KOPT-K1 (cell line): ENCODE measurements around the gene LRP1B.

Experiments used
- H3K27ac ChIP-seq: fragments of 200-600 bp; sonication (generic); 2 replicates; pipeline ENCODE4 v1.5.1; 2016; ENCODE audit warnings: antibody characterized with exemption, mild to moderate bottlenecking, low read depth, low read length; ENCODE audit not compliant: poor library complexity, severe bottlenecking
- H3K36me3 ChIP-seq: fragments of 200-600 bp; sonication (generic); 2 replicates; pipeline ENCODE4 v1.5.1; 2017; ENCODE audit warnings: antibody characterized with exemption, mild to moderate bottlenecking, low read length, moderate library complexity; ENCODE audit not compliant: insufficient read depth
- H3K9me3 ChIP-seq: fragments of 200-600 bp; sonication (generic); 2 replicates; pipeline ENCODE4 v1.5.1; 2017; ENCODE audit warnings: antibody characterized with exemption, low read length, mild to moderate bottlenecking; ENCODE audit not compliant: insufficient read depth, poor library complexity, severe bottlenecking

LRP1B gene

DNA sequence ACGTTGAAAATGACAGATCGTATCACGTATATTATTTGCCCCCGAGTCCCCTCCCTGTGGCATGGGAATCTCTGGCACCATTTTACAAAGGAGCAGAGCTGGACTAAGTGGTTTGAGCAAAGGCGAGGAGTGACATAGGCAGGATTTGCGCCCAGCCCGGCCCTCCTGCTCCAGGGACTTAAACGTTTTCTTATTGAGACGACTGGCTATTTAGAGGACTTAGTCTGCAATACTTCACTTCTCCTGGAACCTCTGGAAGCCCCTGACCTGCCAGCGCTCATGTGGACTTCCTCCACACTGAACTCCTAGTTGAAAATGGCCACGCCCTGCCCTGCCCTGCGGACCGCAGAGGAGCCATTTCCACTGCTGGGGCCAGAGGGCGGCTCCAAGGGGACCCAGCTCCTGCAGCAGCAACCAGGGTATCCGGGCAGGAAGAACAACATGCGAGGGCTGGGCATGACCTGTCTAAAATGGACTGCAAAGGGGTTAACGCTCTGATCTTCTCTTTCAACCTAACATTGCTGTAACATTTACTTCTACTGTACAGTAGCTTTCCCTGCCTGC, 690.7 kb downstream of the LRP1B start:
- H3K27ac ChIP-seq, result no peak overlapping the region
- no peaks in the 10 kb centered on the region for H3K9me3 ChIP-seq

DNA sequence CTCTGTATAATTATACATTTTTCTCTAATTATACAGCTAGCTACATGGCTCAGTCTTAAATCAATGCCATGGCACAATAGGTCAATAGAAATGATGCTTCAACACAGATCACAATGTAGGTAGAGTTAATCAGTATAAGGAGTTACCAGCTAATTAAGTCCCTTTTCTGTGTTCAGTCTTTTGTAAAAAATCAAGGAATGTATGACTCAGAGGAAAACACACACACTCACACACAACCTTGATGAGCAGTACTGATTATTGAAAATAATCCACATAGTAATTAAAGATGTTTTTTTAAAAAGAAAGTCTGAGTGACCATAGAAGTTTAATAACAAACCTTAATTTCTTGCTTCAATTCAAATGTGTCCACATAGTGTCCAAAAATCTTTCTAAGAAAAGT, 691.3 kb downstream of the LRP1B start:
- Histone ChIP-seq H3K36me3 (no peaks in the 10 kb centered on the region), H3K9me3 (no peaks in the 10 kb centered on the region), H3K27ac (no peak overlapping the region)

More for the DNA sequence above, 690.7 kb downstream of the LRP1B start:
- H3K36me3 ChIP-seq, result no peaks in the 10 kb centered on the region

DNA sequence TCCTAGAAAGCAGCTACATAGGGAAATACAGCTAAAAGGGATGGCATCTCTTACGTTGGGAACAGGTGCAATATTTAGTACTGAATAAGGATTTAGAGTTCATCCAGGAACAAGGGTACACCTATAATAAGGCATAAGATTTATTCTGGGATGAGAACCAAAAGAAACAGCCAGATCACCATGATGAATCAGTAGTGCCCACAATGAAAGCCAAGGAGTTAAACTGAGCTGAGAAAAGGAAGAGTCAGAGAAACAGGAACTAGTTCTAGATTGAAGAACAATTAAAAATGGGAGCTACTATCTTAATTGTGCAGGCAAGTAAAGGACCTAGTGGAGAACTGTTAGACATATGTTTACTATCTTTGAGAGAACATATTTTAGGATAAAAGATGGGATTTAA, 692.3 kb downstream of the LRP1B start:
- no peak overlapping the region for H3K27ac ChIP-seq
- H3K9me3 ChIP-seq, result no peaks in the 10 kb centered on the region
- no peaks in the 10 kb centered on the region for H3K36me3 ChIP-seq

DNA sequence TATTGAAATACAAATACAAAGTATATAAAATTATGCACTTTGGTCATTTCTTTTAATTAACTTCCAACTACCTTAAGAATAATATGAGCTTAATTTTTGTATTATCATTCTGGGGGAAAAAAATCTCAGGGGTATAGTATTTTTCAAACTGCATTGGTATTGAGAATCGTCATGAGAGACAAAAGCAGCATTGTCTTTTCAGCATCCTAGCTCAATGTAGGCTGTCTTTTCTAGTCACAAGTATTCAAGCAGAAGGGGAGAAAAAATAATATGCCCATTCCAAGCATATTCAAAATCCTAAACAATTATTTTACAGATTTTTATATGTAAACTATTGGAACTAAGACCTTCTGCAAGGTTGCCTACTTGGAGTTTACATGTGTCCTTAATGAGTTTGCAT, 693.3 kb downstream of the LRP1B start:
- Histone ChIP-seq H3K36me3 (no peaks in the 10 kb centered on the region), H3K27ac (no peak overlapping the region), H3K9me3 (no peaks in the 10 kb centered on the region)

DNA sequence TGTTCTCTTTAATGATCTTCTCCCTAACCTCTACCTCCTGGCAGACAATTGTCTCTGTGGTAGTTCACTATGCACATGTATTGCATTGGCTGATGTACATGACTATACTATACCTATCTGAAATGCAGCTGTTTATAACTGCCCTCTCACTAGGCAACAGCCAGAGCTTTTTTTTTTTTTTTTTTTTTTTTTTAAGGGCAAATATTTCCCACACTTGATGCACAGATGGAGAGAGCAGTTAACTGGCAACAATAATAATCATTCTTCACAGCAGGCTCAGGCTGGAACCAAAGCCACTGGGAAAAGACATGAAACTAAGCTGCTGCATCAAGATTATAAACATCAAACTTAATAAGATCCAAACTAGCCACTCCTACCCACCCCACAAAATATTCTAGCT, 707.7 kb downstream of the LRP1B start:
- no peaks in the 10 kb centered on the region for H3K36me3 ChIP-seq
- no peak overlapping the region for H3K27ac ChIP-seq
- no peaks in the 10 kb centered on the region for H3K9me3 ChIP-seq

DNA sequence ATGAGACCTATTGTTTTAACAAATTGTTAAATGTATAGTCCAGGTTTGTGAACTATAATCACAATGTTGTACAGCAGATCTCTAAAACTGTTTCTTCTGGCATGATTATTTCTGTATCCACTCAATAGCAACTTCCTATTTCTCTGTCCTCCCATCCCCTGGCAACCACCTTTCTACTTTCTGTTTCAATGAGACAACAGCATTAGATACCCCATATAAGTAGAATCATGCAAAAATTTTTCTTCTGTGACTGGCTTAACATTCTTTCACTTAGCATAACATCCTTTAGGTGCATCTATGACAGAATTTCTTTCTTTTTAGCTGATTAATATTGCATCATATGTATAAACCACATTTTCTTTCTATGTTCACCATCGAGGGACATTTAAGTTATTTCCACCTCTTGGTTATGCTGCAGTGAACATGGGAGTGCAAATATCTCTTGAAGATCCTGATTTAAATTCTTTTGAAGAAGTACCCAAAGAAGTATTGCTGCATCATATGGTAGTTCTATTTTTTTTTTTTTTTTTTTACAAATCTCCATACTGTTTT, 713.5 kb downstream of the LRP1B start:
- H3K9me3 ChIP-seq, result no peaks in the 10 kb centered on the region

DNA sequence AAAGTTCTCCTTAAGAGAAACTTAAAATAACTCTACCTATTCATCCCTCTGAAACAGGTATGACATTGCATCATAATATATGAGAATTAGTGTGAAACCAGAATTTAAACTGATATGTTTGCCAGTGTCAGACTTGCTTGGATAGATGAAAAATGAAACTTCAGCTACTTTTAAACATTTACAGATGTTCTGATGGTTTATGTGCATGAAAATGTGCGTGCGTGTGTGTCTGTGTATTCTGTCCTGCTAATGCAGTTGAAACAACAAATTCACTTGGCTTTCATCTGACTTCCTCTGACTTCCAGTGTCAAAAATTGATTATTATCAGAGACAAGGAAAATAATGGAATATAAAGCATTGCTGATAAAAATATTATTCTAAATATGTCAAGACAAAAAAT, 719.4 kb downstream of the LRP1B start:
- Histone ChIP-seq H3K36me3 (no peaks in the 10 kb centered on the region), H3K27ac (no peak overlapping the region), H3K9me3 (no peaks in the 10 kb centered on the region)

More for the DNA sequence above, 713.5 kb downstream of the LRP1B start:
- no peaks in the 10 kb centered on the region for H3K36me3 ChIP-seq
- H3K27ac ChIP-seq, result no peak overlapping the region

DNA sequence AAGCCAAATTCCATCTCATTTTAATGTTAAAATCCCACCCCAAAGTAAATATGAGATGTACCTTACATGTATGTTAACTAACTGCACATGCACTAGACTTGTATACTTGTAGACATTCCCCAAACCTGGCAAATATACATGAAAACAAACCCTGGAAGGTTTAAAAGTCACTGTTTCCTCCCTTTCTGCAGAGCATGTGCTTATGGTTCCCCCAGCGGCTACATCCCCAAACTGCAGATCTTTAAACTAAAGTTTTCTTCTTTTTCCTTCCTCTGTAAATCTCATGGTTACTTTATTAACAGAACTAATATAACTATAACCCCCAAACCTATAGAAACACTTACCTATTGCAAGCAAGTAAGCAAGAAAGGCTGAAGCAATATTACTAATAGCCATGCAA, 731.5 kb downstream of the LRP1B start:
- Histone ChIP-seq H3K27ac (no peak overlapping the region), H3K36me3 (no peaks in the 10 kb centered on the region), H3K9me3 (no peaks in the 10 kb centered on the region)

DNA sequence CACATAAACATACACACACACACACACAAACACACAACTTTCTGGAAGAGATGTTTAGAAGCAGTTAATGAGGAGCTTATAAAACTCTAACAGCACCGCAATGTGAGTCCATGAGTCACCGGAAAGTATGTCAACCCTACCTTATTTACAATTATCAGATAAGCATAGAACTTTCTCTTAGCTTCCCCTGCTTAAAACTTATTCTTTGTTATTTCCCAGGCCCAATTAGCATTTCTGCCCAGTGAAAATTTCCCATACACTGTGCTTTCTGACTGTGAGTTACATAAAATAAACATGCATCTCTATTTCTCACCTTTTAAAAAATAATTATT, 737.6 kb downstream of the LRP1B start:
- H3K36me3 ChIP-seq, result no peaks in the 10 kb centered on the region
- no peaks in the 10 kb centered on the region for H3K9me3 ChIP-seq
- H3K27ac ChIP-seq, result no peak overlapping the region

DNA sequence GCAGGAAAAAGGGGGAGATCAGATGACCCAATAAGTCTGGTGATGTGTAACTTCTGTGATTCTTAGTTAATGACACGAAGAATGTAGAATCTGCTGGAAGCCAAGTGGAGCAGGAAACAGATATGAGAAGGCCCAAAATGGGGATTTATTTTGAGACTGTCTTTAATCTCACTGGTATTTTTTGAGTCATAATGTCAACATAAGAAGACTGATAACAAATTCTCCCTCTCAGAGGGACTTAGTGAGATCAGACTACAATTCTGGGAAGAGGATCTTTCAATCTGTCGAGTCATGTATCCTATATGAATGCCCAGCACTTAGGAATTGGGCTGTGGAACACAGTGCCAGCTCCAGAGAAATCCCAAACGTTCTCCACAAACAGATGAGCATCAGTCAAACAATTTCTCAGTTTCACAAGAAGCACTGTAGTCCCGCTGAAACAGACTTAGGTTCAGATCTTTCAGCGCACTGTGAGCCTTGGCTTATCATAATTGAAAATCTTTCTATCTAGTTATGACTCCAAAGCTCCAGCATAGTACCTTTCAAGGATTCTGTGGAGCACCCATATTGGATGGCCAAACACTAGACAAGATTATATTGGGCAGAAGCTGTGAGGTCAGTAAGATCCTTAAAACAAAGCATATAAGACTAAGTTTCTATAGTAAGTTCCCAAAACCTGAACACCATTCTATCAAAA, 738.2 kb downstream of the LRP1B start:
- H3K27ac ChIP-seq, result no peak overlapping the region
- no peaks in the 10 kb centered on the region for H3K9me3 ChIP-seq
- no peaks in the 10 kb centered on the region for H3K36me3 ChIP-seq

DNA sequence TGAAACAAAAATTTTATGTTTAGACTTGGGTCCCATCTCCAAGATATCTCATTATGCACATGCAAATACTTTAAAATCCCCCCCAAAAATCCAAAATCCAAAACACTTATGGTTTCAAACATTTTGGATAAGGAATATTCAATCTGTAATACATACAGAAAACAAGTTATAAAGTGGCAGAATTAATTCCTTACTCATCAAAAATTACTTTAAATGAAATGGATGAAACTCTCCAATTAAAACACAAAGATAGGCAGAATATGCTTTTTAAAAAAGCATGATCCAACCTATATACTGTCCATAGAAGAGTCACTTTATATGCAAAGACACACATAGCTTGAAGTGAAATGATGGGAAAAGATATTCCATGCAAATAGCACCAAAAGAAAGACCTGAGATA, 744.6 kb downstream of the LRP1B start:
- Histone ChIP-seq H3K36me3 (no peaks in the 10 kb centered on the region), H3K9me3 (no peaks in the 10 kb centered on the region), H3K27ac (no peak overlapping the region)

DNA sequence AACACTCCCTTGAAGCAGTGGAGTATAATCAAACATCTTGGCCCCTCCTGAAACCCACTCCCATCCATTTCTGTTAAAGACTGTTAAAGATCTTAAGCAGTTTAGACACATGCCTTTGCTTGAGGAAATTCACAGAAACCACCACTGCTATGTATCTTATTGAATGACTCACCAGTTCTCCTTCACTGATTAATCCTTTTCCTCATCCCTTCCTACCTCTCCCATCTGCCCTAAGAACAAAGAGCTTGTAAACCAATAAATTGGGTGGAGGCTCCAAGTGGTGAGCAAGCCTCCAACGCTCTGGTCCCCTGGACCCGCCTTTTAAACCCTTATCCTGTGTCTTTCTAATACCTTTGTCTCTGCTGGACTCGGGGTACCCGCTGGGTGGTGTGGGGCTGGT, 746.1 kb downstream of the LRP1B start:
- Histone ChIP-seq H3K36me3 (no peaks in the 10 kb centered on the region), H3K27ac (no peak overlapping the region), H3K9me3 (no peaks in the 10 kb centered on the region)

DNA sequence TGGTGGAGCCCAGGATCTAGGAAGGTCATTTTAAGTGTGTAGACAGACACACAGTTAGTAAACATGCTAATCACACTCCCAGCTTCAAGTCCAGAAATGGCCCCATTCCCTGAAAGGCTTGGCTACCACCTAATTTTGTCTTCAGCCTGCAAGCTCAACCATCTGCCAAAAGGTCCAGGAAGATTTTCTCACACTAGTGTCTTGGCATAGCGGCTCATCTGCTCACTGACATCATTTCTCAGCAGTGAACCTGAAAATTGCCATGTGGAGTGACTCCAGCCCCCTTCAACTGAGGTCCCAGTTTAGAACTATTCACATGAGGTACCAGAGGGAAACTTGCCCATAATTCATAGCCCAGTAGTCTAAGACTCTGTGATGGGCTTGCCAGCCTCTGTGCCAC, 748.9 kb downstream of the LRP1B start:
- H3K27ac ChIP-seq, result no peak overlapping the region
- H3K36me3 ChIP-seq, result no peaks in the 10 kb centered on the region
- H3K9me3 ChIP-seq, result peaks cover 8% of the 10 kb centered on the region

DNA sequence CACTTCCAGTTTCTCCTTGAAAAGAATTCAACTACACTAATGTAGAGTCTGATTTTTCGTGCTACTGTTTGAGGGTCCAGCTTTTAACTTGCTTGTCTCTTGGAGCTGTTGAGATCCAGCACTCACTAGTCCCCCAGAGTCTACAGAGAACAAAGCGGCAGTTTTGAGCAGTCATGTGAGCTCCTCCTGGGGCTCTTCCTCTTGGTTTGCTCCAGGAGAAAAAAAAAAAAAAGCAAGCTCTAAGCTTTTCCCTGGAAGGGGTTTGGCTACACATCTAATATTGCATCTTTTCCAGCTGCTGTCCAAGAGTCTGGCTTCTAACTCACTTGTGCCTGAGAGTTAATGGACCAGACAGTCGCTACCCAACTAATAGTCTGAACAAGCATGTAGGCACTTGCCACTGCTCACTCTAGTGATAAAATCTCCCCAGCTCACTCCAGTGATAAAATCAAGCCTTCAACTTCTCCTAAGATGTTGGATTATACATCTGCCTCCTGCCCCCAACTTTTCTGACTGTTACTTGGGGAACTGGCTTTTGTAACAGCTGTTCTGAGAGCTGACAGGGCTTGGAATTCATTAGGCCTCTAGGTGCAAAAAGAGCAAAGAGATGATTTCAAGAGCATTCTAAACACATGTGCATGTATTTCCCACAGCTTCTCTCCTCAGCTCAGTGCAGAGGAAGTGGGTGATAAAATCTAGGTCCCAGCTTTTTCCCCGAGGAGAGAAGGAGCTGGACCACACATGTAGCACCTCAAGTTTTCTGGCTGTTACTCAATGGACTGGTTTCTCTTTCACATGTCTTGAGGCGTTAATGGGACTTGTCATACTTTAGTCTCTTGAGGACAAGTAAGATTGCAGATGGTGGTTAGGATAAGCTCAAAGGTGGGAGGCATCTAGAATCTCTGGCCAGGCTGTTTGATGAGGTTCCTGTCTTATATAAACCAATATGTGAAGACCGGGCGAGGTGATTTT, 750.5 kb downstream of the LRP1B start:
- Histone ChIP-seq H3K36me3 (no peaks in the 10 kb centered on the region), H3K9me3 (peaks cover 15% of the 10 kb centered on the region), H3K27ac (no peak overlapping the region)

DNA sequence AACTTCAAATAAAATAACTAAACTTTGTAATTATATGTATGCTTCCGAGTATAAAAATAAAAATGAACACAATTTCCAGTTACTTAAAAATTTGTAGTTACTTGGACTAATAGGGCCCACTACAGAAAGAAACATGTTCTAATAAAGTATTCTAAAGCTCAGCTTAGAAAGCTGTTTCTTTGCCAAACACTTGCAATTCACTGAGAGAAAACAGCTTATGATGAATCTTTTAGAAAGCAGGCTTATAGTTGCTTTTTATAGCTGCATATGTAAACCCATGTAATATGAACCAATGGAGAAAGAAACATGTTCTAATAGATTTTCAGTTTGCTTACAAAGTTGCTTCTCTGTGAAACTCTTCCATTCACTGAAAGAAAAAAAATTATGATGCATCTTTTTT, 766.0 kb downstream of the LRP1B start:
- H3K27ac ChIP-seq, result no peak overlapping the region
- H3K36me3 ChIP-seq, result no peaks in the 10 kb centered on the region
- H3K9me3 ChIP-seq, result no peaks in the 10 kb centered on the region
